Fibroblast of pulmonary artery (primary cell): Measurements from ENCODE around the gene LST1.
"Not testable (repeated sequence)": the region's sequence is repeated elsewhere in the genome, so short reads cannot be mapped to it uniquely, and the experiment has no call there.

Source experiments
- DNase-seq: peaks from one replicate; pipeline ENCODE4 v3.0.0-alpha.2; 2010; ENCODE audit warnings: low read depth
- H3K4me3 ChIP-seq: replicated peaks from 2 replicates; pipeline ENCODE4 v1.5.1; 2011; ENCODE audit warnings: low read depth, mild to moderate bottlenecking, control low read depth, low read length, moderate library complexity
- TF ChIP-seq, protein P1 (sequence below): IDR thresholded peaks from 2 replicates; pipeline ENCODE4 v1.5.1; 2011; ENCODE audit warnings: mild to moderate bottlenecking, control low read depth, low read length, inconsistent platforms; ENCODE audit errors: missing control alignments

The LST1 gene

DNA sequence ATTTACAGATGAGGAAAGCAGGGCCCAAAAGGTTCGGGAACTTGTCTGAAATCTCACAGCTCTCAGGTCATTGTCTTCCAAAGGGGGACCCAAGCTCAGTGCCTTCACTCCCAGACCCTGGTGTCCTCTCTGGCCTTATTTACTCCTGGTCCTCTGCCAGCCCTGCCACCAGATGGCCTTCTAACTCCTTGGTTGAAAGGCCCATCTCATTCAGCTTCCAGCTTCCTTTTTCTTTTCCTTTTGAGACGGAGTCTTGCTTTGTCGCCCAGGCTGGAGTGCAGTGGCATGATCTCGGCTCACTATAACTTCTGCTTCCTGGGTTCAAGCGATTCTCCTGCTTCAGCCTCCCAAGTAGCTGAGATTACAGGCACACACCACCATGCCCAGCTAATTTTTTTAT, 34.7 kb upstream of the LST1 start:
- TF ChIP-seq, protein P1, sequence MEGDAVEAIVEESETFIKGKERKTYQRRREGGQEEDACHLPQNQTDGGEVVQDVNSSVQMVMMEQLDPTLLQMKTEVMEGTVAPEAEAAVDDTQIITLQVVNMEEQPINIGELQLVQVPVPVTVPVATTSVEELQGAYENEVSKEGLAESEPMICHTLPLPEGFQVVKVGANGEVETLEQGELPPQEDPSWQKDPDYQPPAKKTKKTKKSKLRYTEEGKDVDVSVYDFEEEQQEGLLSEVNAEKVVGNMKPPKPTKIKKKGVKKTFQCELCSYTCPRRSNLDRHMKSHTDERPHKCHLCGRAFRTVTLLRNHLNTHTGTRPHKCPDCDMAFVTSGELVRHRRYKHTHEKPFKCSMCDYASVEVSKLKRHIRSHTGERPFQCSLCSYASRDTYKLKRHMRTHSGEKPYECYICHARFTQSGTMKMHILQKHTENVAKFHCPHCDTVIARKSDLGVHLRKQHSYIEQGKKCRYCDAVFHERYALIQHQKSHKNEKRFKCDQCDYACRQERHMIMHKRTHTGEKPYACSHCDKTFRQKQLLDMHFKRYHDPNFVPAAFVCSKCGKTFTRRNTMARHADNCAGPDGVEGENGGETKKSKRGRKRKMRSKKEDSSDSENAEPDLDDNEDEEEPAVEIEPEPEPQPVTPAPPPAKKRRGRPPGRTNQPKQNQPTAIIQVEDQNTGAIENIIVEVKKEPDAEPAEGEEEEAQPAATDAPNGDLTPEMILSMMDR = peak; percentile 54
- peak; percentile 77 for DNase-seq
- H3K4me3 ChIP-seq = not testable (repeated sequence)

DNA sequence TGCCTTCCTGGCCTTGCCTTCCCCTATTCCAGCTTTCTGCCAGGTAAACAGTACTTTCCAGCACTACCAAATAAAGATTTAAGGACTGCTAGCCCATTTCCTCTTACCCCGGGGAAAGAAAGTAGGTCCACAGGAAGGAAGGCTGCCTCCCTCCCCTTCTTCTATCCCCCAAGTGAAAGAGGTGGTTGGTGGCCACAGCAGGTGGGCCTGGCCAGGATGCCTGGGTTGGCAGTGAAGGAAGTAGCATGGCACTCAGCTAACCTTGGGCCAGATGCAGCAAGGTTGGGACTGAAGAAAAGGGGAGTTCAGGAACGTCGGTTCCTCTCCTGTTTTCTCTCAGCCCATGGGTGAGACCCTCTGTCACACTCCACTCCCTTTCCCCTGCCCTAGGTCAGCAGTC, 29.8 kb upstream of the LST1 start:
- no peak for DNase-seq
- H3K4me3 ChIP-seq = no peak overlapping the region
- TF ChIP-seq, protein P1 = no peak

DNA sequence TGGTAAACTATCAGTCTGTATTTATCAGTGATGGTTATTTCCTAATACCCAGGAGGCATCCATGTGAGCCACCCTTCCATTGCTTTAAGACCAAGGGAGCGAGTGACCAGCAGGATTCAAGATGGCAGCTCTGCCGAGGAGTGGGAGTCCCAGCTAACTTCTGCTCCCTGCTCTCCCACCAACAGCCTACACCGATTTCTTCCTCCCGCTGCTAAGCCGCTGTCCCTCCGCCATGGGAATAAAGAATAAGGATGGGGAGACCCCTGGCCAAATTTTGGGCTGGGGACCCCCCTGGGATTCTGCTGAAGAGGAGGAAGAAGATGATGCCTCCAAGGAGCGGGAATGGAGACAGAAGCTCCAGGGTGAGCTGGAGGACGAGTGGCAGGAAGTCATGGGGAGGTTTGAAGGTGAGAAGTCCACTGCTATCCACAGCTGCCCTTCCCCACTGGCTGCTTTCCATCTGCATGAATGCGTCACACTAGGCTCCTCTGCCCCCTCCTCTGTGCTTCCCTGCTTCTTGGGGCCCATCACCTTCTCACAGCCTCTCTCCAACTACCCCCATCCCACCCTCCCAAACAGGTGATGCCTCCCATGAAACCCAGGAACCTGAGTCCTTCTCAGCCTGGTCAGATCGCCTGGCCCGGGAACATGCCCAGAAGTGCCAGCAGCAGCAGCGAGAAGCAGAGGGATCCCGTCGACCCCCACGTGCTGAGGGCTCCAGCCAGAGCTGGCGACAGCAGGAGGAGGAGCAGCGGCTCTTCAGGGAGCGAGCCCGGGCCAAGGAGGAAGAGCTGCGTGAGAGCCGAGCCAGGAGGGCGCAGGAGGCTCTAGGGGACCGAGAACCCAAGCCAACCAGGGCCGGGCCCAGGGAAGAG, 28.4 kb upstream of the LST1 start:
- TF ChIP-seq, protein P1 = no peak
- no peak for DNase-seq
- no peak overlapping the region for H3K4me3 ChIP-seq

DNA sequence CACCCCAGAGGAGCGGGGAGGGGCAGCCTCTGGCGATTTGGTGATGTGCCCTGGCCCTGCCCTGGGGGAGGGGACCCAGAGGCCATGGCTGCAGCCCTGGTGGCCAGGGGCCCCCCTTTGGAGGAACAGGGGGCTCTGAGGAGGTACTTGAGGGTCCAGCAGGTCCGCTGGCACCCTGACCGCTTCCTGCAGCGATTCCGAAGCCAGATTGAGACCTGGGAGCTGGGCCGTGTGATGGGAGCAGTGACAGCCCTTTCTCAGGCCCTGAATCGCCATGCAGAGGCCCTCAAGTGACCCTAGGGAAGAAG, 27.8 kb upstream of the LST1 start:
- no peak for DNase-seq
- H3K4me3 ChIP-seq = no peak overlapping the region
- TF ChIP-seq, protein P1 = no peak

DNA sequence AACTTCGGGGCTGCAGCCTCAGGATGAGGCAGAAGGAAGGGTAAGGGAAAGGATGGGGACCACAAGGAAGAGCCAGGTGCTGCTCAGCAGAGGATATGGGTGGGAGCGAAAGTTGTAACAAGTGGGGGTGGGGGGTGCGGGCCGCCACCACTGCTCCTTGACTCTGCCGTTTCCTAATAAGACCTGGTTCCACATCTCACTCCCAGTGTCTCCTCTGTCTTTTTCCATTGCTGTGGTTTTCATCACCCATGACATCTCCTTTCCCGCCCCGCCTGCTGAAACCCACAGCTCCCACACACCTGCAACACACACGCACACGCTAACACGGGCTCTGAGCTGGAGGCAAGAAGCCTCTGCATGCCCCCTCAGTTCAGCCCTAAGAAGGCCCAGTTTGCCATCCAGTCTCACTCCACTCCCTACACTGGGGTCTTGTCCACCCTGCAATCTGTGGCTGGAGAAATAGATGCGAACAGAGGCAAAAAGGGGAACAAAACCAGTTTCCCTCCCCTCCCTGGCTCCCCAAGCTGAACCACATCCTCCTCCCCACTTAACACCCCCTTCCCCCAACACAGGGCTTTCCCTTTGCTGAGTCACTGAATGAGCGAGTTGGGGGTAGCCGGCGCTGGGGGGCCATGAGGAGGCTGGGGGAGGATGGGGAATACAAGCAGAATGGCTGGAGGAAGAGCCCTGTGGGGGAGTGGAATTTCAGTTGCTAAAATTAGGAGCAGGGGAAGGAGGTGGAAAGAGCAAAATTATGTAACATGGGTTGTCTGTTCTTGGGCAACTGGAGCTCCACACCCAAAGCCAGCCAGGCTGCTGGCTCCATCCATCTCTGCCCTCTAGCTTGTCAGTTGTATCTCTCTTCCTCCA, 27.2 kb upstream of the LST1 start:
- TF ChIP-seq, protein P1 = no peak
- peak; percentile 62 for DNase-seq
- H3K4me3 ChIP-seq = no peak overlapping the region

DNA sequence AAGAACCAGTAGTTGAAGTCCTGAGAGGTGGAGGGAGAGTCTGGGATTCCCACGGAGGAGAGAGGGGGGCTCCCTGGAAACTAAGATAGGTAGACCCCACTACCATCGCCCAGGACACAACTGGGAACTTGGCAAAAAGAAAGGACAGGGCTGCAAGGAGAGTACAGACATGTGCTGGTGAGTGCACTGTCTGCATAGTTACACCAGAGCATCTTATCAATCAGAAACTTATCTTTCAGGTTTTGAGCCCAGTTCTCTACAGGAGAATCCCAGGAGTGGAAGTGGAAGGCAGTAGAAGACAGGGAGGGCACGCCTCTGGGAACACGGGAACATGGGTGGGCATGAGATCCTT, 26.5 kb upstream of the LST1 start:
- no peak overlapping the region for H3K4me3 ChIP-seq
- DNase-seq = no peak
- TF ChIP-seq, protein P1 = no peak
